ENCODE data around the gene TBCD. TPM values are rescaled to one million over a fixed set of nuclear protein-coding genes. Genes with fewer than 3 reads are reported as not detected.

Gene TBCD
- total RNA-seq, 2 donors from 2014 or later: 112 to 144 TPM

GRCh38 chr17:82845163-82845807 is 93.4 kb downstream of the TBCD start:
- H3K27me3 Mint-ChIP-seq: no peaks in the 10 kb centered on the region
- DNase-seq: no peak
- ATAC-seq: no peak
- peak overlapping the region; percentile 32 for H3K27ac Mint-ChIP-seq
- no peaks in the 10 kb centered on the region for H3K9me3 ChIP-seq (ENCODE audit: control insufficient read depth, low read length, poor library complexity, severe bottlenecking)
- no peaks in the 10 kb centered on the region for H3K36me3 Mint-ChIP-seq (ENCODE audit: low read depth)
- peaks cover 11% of the 10 kb centered on the region for H3K4me1 Mint-ChIP-seq
- no peak overlapping the region for H3K4me3 Mint-ChIP-seq

- DNase-seq: no peak
- H3K27me3 Mint-ChIP-seq: no peaks in the 10 kb centered on the region
- H3K27ac Mint-ChIP-seq: peak overlapping the region; percentile 32
- no peak for ATAC-seq
- H3K9me3 ChIP-seq (ENCODE audit: control insufficient read depth, low read length, poor library complexity, severe bottlenecking): no peaks in the 10 kb centered on the region
- peaks cover 11% of the 10 kb centered on the region for H3K4me1 Mint-ChIP-seq
- H3K36me3 Mint-ChIP-seq (ENCODE audit: low read depth): no peaks in the 10 kb centered on the region
- no peak overlapping the region for H3K4me3 Mint-ChIP-seq
Observed at GRCh38 chr17:82846061-82846691, 94.3 kb downstream of the TBCD start.

GRCh38 chr17:82848022-82848592 is 96.2 kb downstream of the TBCD start:
- Mint-ChIP-seq H3K27ac (peak overlapping the region; percentile 19), H3K4me3 (peak overlapping the region; percentile 43)
- ATAC-seq: peak; percentile 72

GRCh38 chr17:82849076-82849945 is 97.4 kb downstream of the TBCD start:
- Mint-ChIP-seq H3K27me3 (no peaks in the 10 kb centered on the region), H3K4me3 (peak overlapping the region; percentile 2), H3K4me1 (peaks cover 9% of the 10 kb centered on the region), H3K36me3 (ENCODE audit: low read depth) (peaks cover 2% of the 10 kb centered on the region), H3K27ac (peak overlapping the region; percentile 37)
- no peak for ATAC-seq
- DNase-seq: no peak
- no peaks in the 10 kb centered on the region for H3K9me3 ChIP-seq (ENCODE audit: control insufficient read depth, low read length, poor library complexity, severe bottlenecking)

More at GRCh38 chr17:82848022-82848592, 96.2 kb downstream of the TBCD start:
- Mint-ChIP-seq H3K36me3 (ENCODE audit: low read depth) (no peaks in the 10 kb centered on the region), H3K4me1 (peaks cover 9% of the 10 kb centered on the region), H3K27me3 (no peaks in the 10 kb centered on the region)
- DNase-seq: no peak
- H3K9me3 ChIP-seq (ENCODE audit: control insufficient read depth, low read length, poor library complexity, severe bottlenecking): no peaks in the 10 kb centered on the region

- peaks cover 7% of the 10 kb centered on the region for H3K4me1 Mint-ChIP-seq
- H3K9me3 ChIP-seq (ENCODE audit: control insufficient read depth, low read length, poor library complexity, severe bottlenecking): no peaks in the 10 kb centered on the region
- no peak for DNase-seq
- peaks cover 2% of the 10 kb centered on the region for H3K36me3 Mint-ChIP-seq (ENCODE audit: low read depth)
- no peak overlapping the region for H3K27ac Mint-ChIP-seq
- H3K4me3 Mint-ChIP-seq: no peak overlapping the region
- no peak for ATAC-seq
- no peaks in the 10 kb centered on the region for H3K27me3 Mint-ChIP-seq
Observed at GRCh38 chr17:82851381-82851780, 99.5 kb downstream of the TBCD start.

- no peaks in the 10 kb centered on the region for H3K9me3 ChIP-seq (ENCODE audit: control insufficient read depth, low read length, poor library complexity, severe bottlenecking)
- DNase-seq: no peak
- peak overlapping the region; percentile 43 for H3K27ac Mint-ChIP-seq
- H3K36me3 Mint-ChIP-seq (ENCODE audit: low read depth): peaks cover 5% of the 10 kb centered on the region
- H3K4me1 Mint-ChIP-seq: peaks cover 7% of the 10 kb centered on the region
- H3K4me3 Mint-ChIP-seq: no peak overlapping the region
- H3K27me3 Mint-ChIP-seq: no peaks in the 10 kb centered on the region
- ATAC-seq: no peak
Observed at GRCh38 chr17:82854226-82854625, 102.4 kb downstream of the TBCD start.

GRCh38 chr17:82856361-82856760 is 104.5 kb downstream of the TBCD start:
- no peaks in the 10 kb centered on the region for H3K27me3 Mint-ChIP-seq
- H3K4me1 Mint-ChIP-seq: peaks cover 17% of the 10 kb centered on the region
- peaks cover 5% of the 10 kb centered on the region for H3K36me3 Mint-ChIP-seq (ENCODE audit: low read depth)
- DNase-seq: no peak
- no peak overlapping the region for H3K4me3 Mint-ChIP-seq
- ATAC-seq: no peak
- H3K27ac Mint-ChIP-seq: no peak overlapping the region
- no peaks in the 10 kb centered on the region for H3K9me3 ChIP-seq (ENCODE audit: control insufficient read depth, low read length, poor library complexity, severe bottlenecking)

- ATAC-seq (peak; percentile 23), DNase-seq (no peak)
- Mint-ChIP-seq H3K4me3 (peak overlapping the region; percentile 52), H3K27me3 (no peaks in the 10 kb centered on the region), H3K4me1 (peaks cover 30% of the 10 kb centered on the region), H3K27ac (peak overlapping the region; percentile 99), H3K36me3 (ENCODE audit: low read depth) (peaks cover 5% of the 10 kb centered on the region)
- no peaks in the 10 kb centered on the region for H3K9me3 ChIP-seq (ENCODE audit: control insufficient read depth, low read length, poor library complexity, severe bottlenecking)
Observed at GRCh38 chr17:82858376-82859126, 106.7 kb downstream of the TBCD start.

- H3K27ac Mint-ChIP-seq: peak overlapping the region; percentile 99
- H3K9me3 ChIP-seq (ENCODE audit: control insufficient read depth, low read length, poor library complexity, severe bottlenecking): no peaks in the 10 kb centered on the region
- H3K4me3 Mint-ChIP-seq: peak overlapping the region; percentile 88
- DNase-seq: peak in 1 of 3 donors; percentile 34
- H3K27me3 Mint-ChIP-seq: no peaks in the 10 kb centered on the region
- peaks cover 39% of the 10 kb centered on the region for H3K4me1 Mint-ChIP-seq
- H3K36me3 Mint-ChIP-seq (ENCODE audit: low read depth): peaks cover 4% of the 10 kb centered on the region
- peak; percentile 35 for ATAC-seq
Observed at GRCh38 chr17:82859431-82860403, 107.9 kb downstream of the TBCD start.

- Mint-ChIP-seq H3K4me3 (peak overlapping the region; percentile 88), H3K36me3 (ENCODE audit: low read depth) (peaks cover 4% of the 10 kb centered on the region), H3K27ac (peak overlapping the region; percentile 99), H3K27me3 (no peaks in the 10 kb centered on the region), H3K4me1 (peaks cover 45% of the 10 kb centered on the region)
- ATAC-seq: no peak
- no peaks in the 10 kb centered on the region for H3K9me3 ChIP-seq (ENCODE audit: control insufficient read depth, low read length, poor library complexity, severe bottlenecking)
- DNase-seq: no peak
Observed at GRCh38 chr17:82860606-82861392, 108.9 kb downstream of the TBCD start.

GRCh38 chr17:82861393-82861775 is 109.5 kb downstream of the TBCD start:
- ATAC-seq: no peak
- peak overlapping the region; percentile 88 for H3K4me3 Mint-ChIP-seq
- no peaks in the 10 kb centered on the region for H3K27me3 Mint-ChIP-seq
- no peaks in the 10 kb centered on the region for H3K9me3 ChIP-seq (ENCODE audit: control insufficient read depth, low read length, poor library complexity, severe bottlenecking)
- peak overlapping the region; percentile 99 for H3K27ac Mint-ChIP-seq
- no peak for DNase-seq
- H3K36me3 Mint-ChIP-seq (ENCODE audit: low read depth): peaks cover 4% of the 10 kb centered on the region
- H3K4me1 Mint-ChIP-seq: peaks cover 47% of the 10 kb centered on the region

Measured in T-helper 17 cell (primary cell).